Endothelial cell of umbilical vein (primary cell): ENCODE results near the gene CCL17. TPM values are rescaled to one million over a fixed set of nuclear protein-coding genes. Genes with fewer than 3 reads are reported as not detected.

Experiments used
- BruUV-seq: library from RNA; stranded (reverse); fragments of 400-500 nt; replicated peaks from 2 replicates; lab custom pipeline; 2021; lab: Mats Ljungman, UMichigan
- CTCF ChIA-PET: fragments of 300-600, 350-600 bp; sonication (Branson Sonifier 250); formaldehyde crosslinking; loops from one replicate; lab custom pipeline; 2021; ENCODE audit warnings: antibody characterized with exemption, inconsistent platforms; lab: Charles Lee
- POLR2A ChIA-PET: fragments of 300-600, 350-600 bp; sonication (Branson Sonifier 250); formaldehyde crosslinking; loops from one replicate; lab custom pipeline; 2021; ENCODE audit warnings: antibody characterized with exemption, inconsistent platforms; lab: Charles Lee
- DNase-seq: peaks from one replicate; pipeline ENCODE4 v3.0.0-alpha.2; 2011; ENCODE audit warnings: low read depth, low spot score
- FAIRE-seq: peaks from 2 replicates; lab custom pipeline; 2011; peaks lifted over from hg19 to GRCh38; lab: Jason Lieb, UNC
- H2AFZ ChIP-seq: 2 replicates; pipeline ENCODE4 v1.6.0; 2012; ENCODE audit warnings: low read depth, low read length, control low read depth, inconsistent platforms
- H3K27ac ChIP-seq: 2 replicates; pipeline ENCODE4 v1.5.1; 2011; ENCODE audit warnings: low read depth, mild to moderate bottlenecking, control low read depth, low read length, moderate library complexity; ENCODE audit not compliant: insufficient read depth
- H3K27me3 ChIP-seq, 2 experiments: 2 replicates each; pipeline versions ENCODE4 v1.6.0 to v1.6.1; 2011; ENCODE audit warnings: low read length in 2 of 2, mixed read lengths in 1 of 2; ENCODE audit not compliant: control insufficient read depth in 2 of 2, insufficient read depth in 2 of 2
- H3K36me3 ChIP-seq, 2 experiments: 2 replicates in 1 of 2; 3 replicates in 1 of 2; pipeline ENCODE4 v1.5.1; 2011; ENCODE audit warnings: low read length in 2 of 2, mild to moderate bottlenecking in 1 of 2, moderate library complexity in 1 of 2; ENCODE audit not compliant: control insufficient read depth in 2 of 2, insufficient read depth in 2 of 2; ENCODE audit errors: extremely low read depth in 1 of 2
- H3K4me1 ChIP-seq: 3 replicates; pipeline ENCODE4 v1.5.1; 2011; ENCODE audit warnings: mild to moderate bottlenecking, low read length; ENCODE audit not compliant: control insufficient read depth, insufficient read depth; ENCODE audit errors: extremely low read depth
- H3K4me2 ChIP-seq: 2 replicates; pipeline ENCODE4 v1.6.1; 2011; ENCODE audit warnings: low read length, control low read depth, mixed read lengths; ENCODE audit not compliant: insufficient read depth
- H3K4me3 ChIP-seq, 3 experiments: fragments of 200-600 bp in 1 of 3; sonication (generic), shearing (Covaris generic) in 1 of 3; replicated peaks in 1 of 3; 2 replicates each; pipeline ENCODE4 v1.5.1; 2011 to 2016; ENCODE audit warnings: control low read depth in 3 of 3, low read length in 3 of 3, mild to moderate bottlenecking in 2 of 3, inconsistent platforms in 1 of 3, low read depth in 1 of 3, moderate library complexity in 1 of 3; ENCODE audit not compliant: insufficient read depth in 1 of 3
- H3K79me2 ChIP-seq: 2 replicates; pipeline ENCODE4 v1.6.0; 2012; ENCODE audit warnings: low read length, inconsistent platforms; ENCODE audit not compliant: control insufficient read depth, insufficient read depth
- H3K9ac ChIP-seq: replicated peaks from 2 replicates; pipeline ENCODE3; 2011; ENCODE audit warnings: low read length, control low read depth; ENCODE audit not compliant: insufficient read depth; ENCODE audit errors: extremely low read depth
- H3K9me1 ChIP-seq: replicated peaks from 3 replicates; pipeline ENCODE4 v1.6.0; 2011; ENCODE audit warnings: mild to moderate bottlenecking, low read length; ENCODE audit not compliant: control insufficient read depth, insufficient read depth; ENCODE audit errors: extremely low read depth
- H3K9me3 ChIP-seq: replicated peaks from 2 replicates; pipeline ENCODE4 v1.5.1; 2012; ENCODE audit warnings: low read length, inconsistent platforms; ENCODE audit not compliant: control insufficient read depth, insufficient read depth
- H4K20me1 ChIP-seq: replicated peaks from 2 replicates; pipeline ENCODE3; 2011; ENCODE audit warnings: mild to moderate bottlenecking, low read length; ENCODE audit not compliant: control insufficient read depth, insufficient read depth; ENCODE audit errors: extremely low read depth
- CTCF ChIP-seq, 2 donors: IDR thresholded peaks; 1 replicate in 1 of 2; 2 replicates in 1 of 2; pipeline ENCODE4 v1.5.1; 2011; ENCODE audit warnings: low read length in 2 of 2, mild to moderate bottlenecking in 2 of 2, moderate library complexity in 2 of 2, control low read depth in 1 of 2, inconsistent platforms in 1 of 2, low read depth in 1 of 2; ENCODE audit not compliant: insufficient read depth in 1 of 2; ENCODE audit errors: extremely low read depth in 1 of 2
- EZH2 ChIP-seq: IDR thresholded peaks from 2 replicates; pipeline ENCODE4 v1.6.1; 2012; ENCODE audit warnings: borderline replicate concordance, low read depth, mild to moderate bottlenecking, moderate library complexity, low read length, inconsistent platforms; ENCODE audit not compliant: severe bottlenecking
- JUN ChIP-seq: IDR thresholded peaks from 2 replicates; pipeline ENCODE4 v1.6.1; 2011; ENCODE audit warnings: borderline replicate concordance, low read depth; ENCODE audit not compliant: insufficient read length, insufficient read depth
- POLR2AphosphoS5 ChIP-seq: IDR thresholded peaks from 2 replicates; pipeline ENCODE4 v1.6.1; 2012; ENCODE audit warnings: low read depth, mild to moderate bottlenecking, control low read depth, low read length, moderate library complexity; ENCODE audit not compliant: insufficient read depth
- dilution Hi-C: fragments of 300-500 bp; cut with MboI; formaldehyde crosslinking; loops from one replicate; pipeline ENCODE4 v1.15.0; 2019; ENCODE audit warnings: low sequenced_read_pairs; ENCODE audit not compliant: extremely low pct_ligation_motif_present
- intact Hi-C: fragments of 100-400 bp; cut with micrococcal nuclease; formaldehyde crosslinking; loops from one replicate; pipeline ENCODE4 v1.10.0; 2022
- polyA plus RNA-seq, 4 experiments: library from polyadenylated mRNA; depleted of rRNA in 3 of 4; stranded (reverse) in 3 of 4; unstranded in 1 of 4; fragments of >200 nt; gene quantifications; 2 replicates each; pipeline versions ENCODE4 v1.2.1 to v1.2.3, GENCODE V29; 2011 to 2012; ENCODE audit warnings: missing spikeins in 1 of 4
- total RNA-seq: library from RNA; stranded (reverse); gene quantifications from 2 replicates; pipeline ENCODE4 v1.2.3, GENCODE V29; 2021

Gene CCL17
- total and polyA plus RNA-seq, 2 donors (not counting 3 experiments of a cell fraction or from before 2014, with no cell fraction given): not detected

DNA sequence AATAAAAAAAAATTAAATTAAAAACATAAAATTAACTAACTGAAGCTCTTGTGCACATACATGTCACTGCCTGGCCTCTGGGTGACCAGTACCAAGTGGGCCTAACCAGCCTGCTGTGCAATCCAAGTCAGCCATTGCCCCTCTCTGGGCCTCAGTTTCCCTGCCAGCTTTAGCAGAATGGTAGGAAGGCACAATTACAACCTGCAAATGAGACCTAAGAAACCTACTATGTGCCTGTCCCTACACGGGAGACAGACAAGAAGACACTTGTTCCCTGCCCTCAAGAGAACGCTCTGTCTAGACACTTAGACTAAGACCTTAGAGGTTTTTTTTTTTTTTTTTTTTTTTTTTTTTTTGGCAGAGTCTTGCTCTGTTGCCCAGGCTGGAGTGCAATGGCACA lies 40.9 kb downstream of the CCL17 start:
- no peak for FAIRE-seq
- Histone ChIP-seq H3K4me3 (no peak overlapping the region), H4K20me1 (no peaks in the 10 kb centered on the region), H3K9me3 (no peaks in the 10 kb centered on the region), H3K79me2 (peaks cover 70% of the 10 kb centered on the region), H3K27ac (no peak overlapping the region), H3K4me1 (peaks cover 12% of the 10 kb centered on the region), H2AFZ (no peak overlapping the region), H3K9me1 (no peaks in the 10 kb centered on the region), H3K36me3 (no peaks in the 10 kb centered on the region), H3K27me3 (no peaks in the 10 kb centered on the region), H3K9ac (no peak overlapping the region), H3K4me2 (no peak overlapping the region)
- ChIA-PET POLR2A (no interaction called here), CTCF (no interaction called here)
- TF ChIP-seq JUN (no peak), EZH2 (no peak), CTCF (IDR thresholded peaks at IDR 0.05; ENCODE audit: extremely low read depth in 1 of 2, insufficient read depth in 1 of 2, low read depth in 1 of 2, low read length in 2 of 2) (no peak), POLR2AphosphoS5 (no peak)
- BruUV-seq: no TSS peak
- dilution Hi-C loops: no loop called here
- intact Hi-C loops: no loop called here
- DNase-seq: no peak
